GM18520 (cell line): Measurements from ENCODE around the gene SELENOM.

Source experiments
- ATAC-seq: cut with Tn5 transposase; IDR thresholded peaks from one replicate; pipeline ENCODE4 v1.9.1; 2021; ENCODE audit not compliant: unreplicated experiment

The SELENOM gene

GRCh38 chr22:31091106-31091975 lies 16.0 kb downstream of the SELENOM start:
- no peak for ATAC-seq

- ATAC-seq = no peak
Measured at GRCh38 chr22:31090217-31091085, 16.9 kb downstream of the SELENOM start.

GRCh38 chr22:31089160-31090100 lies 17.9 kb downstream of the SELENOM start:
- no peak for ATAC-seq

- ATAC-seq = no peak
Measured at GRCh38 chr22:31088233-31088986, 19.0 kb downstream of the SELENOM start.

GRCh38 chr22:31087744-31088215 lies 19.6 kb downstream of the SELENOM start:
- ATAC-seq = no peak

- ATAC-seq = no peak
Measured at GRCh38 chr22:31086703-31087330, 20.6 kb downstream of the SELENOM start.

- ATAC-seq = no peak
Measured at GRCh38 chr22:31085928-31086327, 21.4 kb downstream of the SELENOM start.

- no peak for ATAC-seq
Measured at GRCh38 chr22:31085493-31085824, 21.9 kb downstream of the SELENOM start.

GRCh38 chr22:31084811-31085492 lies 22.4 kb downstream of the SELENOM start:
- peak; percentile 37 for ATAC-seq

- no peak for ATAC-seq
Measured at GRCh38 chr22:31083923-31084810, 23.2 kb downstream of the SELENOM start.

GRCh38 chr22:31083377-31083768 lies 24.0 kb downstream of the SELENOM start:
- no peak for ATAC-seq

GRCh38 chr22:31082606-31083376 lies 24.6 kb downstream of the SELENOM start:
- ATAC-seq = no peak

GRCh38 chr22:31081963-31082605 lies 25.3 kb downstream of the SELENOM start:
- no peak for ATAC-seq

GRCh38 chr22:31080848-31081649 lies 26.3 kb downstream of the SELENOM start, which contains the start of gene SMTN:
Gene SMTN (plus strand): TSS chr22:31081318. CDS start chr22:31083259, 1,941 bp downstream.
- peak; percentile 49 for ATAC-seq

GRCh38 chr22:31080164-31080847 lies 27.1 kb downstream of the SELENOM start:
- ATAC-seq = no peak
